Gastrocnemius medialis (tissue), 4 donors: ENCODE data around the gene SRD5A2. TPM values are rescaled to one million over a fixed set of nuclear protein-coding genes. Genes with fewer than 3 reads are reported as not detected.

Source experiments
- ATAC-seq, 2 donors: fragments of 150-250 bp; one replicate each; pipeline ENCODE4 v1.9.1; 2016
- DNase-seq, 2 donors: peaks; one replicate each; pipeline ENCODE4 v3.0.0-alpha.2; 2019
- H3K27ac ChIP-seq, 4 donors: fragments of 200-600 bp; sonication (generic); 1 replicate in 1 of 4; 2 replicates in 3 of 4; pipeline ENCODE4 v1.5.1; 2016 to 2018; ENCODE audit warnings: mild to moderate bottlenecking in 2 of 4, moderate library complexity in 1 of 4
- H3K27me3 ChIP-seq, 3 donors: fragments of 200-600 bp; sonication (generic) in 2 of 3; 1 replicate in 1 of 3; 2 replicates in 2 of 3; pipeline versions ENCODE4 v1.5.1 to v1.6.0; 2016 to 2019; ENCODE audit warnings: mild to moderate bottlenecking in 1 of 3, moderate library complexity in 1 of 3
- H3K36me3 ChIP-seq, 2 donors: fragments of 200-600 bp; sonication (generic) in 1 of 2; one replicate each; pipeline ENCODE4 v1.5.1; 2017 to 2018
- H3K4me1 ChIP-seq, 2 donors: fragments of 200-600 bp; sonication (generic) in 1 of 2; one replicate each; pipeline ENCODE4 v1.5.1; 2016 to 2017; ENCODE audit warnings: mild to moderate bottlenecking in 2 of 2
- H3K4me3 ChIP-seq, 4 donors: fragments of 200-600 bp; sonication (generic) in 3 of 4; 1 replicate in 1 of 4; 2 replicates in 3 of 4; pipeline ENCODE4 v1.5.1; 2016 to 2019; ENCODE audit warnings: mild to moderate bottlenecking in 2 of 4
- H3K9me3 ChIP-seq, 3 donors: fragments of 200-600 bp; sonication (generic) in 2 of 3; 1 replicate in 1 of 3; 2 replicates in 2 of 3; pipeline ENCODE4 v1.5.1; 2016 to 2019
- POLR2A ChIP-seq, 2 donors: fragments of 450-650 bp; IDR thresholded peaks; one replicate each; pipeline ENCODE4 v1.6.1; 2017; ENCODE audit warnings: antibody characterized with exemption in 2 of 2, mild to moderate bottlenecking in 2 of 2, moderate library complexity in 2 of 2
- in situ Hi-C, 4 donors: fragments of 200-750 bp; cut with MboI; loops; one replicate each; pipeline versions ENCODE4 v1.15.0 to v1.8.0; 2017; ENCODE audit warnings: low sequenced_read_pairs in 4 of 4
- intact Hi-C: fragments of 100-400 bp; cut with DNase I; formaldehyde crosslinking; loops from one replicate; pipeline ENCODE4 v1.15.1; 2023; ENCODE audit warnings: low total_unique reads
- total RNA-seq, 4 donors: library from RNA; depleted of rRNA; stranded (reverse); fragments of >200 nt; gene quantifications; one replicate each; pipeline versions ENCODE4 v1.1.0 to v1.2.3, GENCODE V29; 2016
- TF ChIP-seq, protein P1 (sequence below), 5 experiments: fragments of 450-650 bp in 3 of 5; fragments of 200-600 bp in 2 of 5; sonication (generic) in 2 of 5; IDR thresholded peaks in 4 of 5; conservative IDR thresholded peaks in 1 of 5; 1 replicate in 4 of 5; 2 replicates in 1 of 5; pipeline ENCODE4 v1.5.1; 2016 to 2019; ENCODE audit warnings: antibody characterized with exemption in 5 of 5, mild to moderate bottlenecking in 3 of 5, moderate library complexity in 3 of 5

SRD5A2 gene
- total RNA-seq, 4 donors from 2014 or later, result 0.07 to 0.31 (median 0.07) TPM; not detected in 1

GRCh38 chr2:31581124-31581795 lies 522 bp upstream of the SRD5A2 start:
- intact Hi-C loops (no loop called here), in situ Hi-C loops (no loop called here)
- no peak overlapping the region for H3K27ac ChIP-seq
- H3K4me1 ChIP-seq, result no peaks in the 10 kb centered on the region
- TF ChIP-seq POLR2A (IDR thresholded peaks at IDR 0.05), result no peak
- TF ChIP-seq, protein P1, sequence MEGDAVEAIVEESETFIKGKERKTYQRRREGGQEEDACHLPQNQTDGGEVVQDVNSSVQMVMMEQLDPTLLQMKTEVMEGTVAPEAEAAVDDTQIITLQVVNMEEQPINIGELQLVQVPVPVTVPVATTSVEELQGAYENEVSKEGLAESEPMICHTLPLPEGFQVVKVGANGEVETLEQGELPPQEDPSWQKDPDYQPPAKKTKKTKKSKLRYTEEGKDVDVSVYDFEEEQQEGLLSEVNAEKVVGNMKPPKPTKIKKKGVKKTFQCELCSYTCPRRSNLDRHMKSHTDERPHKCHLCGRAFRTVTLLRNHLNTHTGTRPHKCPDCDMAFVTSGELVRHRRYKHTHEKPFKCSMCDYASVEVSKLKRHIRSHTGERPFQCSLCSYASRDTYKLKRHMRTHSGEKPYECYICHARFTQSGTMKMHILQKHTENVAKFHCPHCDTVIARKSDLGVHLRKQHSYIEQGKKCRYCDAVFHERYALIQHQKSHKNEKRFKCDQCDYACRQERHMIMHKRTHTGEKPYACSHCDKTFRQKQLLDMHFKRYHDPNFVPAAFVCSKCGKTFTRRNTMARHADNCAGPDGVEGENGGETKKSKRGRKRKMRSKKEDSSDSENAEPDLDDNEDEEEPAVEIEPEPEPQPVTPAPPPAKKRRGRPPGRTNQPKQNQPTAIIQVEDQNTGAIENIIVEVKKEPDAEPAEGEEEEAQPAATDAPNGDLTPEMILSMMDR (IDR thresholded peaks at IDR 0.05 in 4 of 5, conservative IDR thresholded peaks at IDR 0.05 in 1 of 5), result no peak
- H3K27me3 ChIP-seq, result peaks cover 13 to 24% (median 23%) of the 10 kb centered on the region in 3 donors
- H3K36me3 ChIP-seq, result no peaks in the 10 kb centered on the region
- H3K9me3 ChIP-seq, result no peaks in the 10 kb centered on the region
- no peak overlapping the region for H3K4me3 ChIP-seq
- DNase-seq (no peak), ATAC-seq (no peak)

- H3K27ac ChIP-seq, result no peak overlapping the region
- intact Hi-C loops (no loop called here), in situ Hi-C loops (no loop called here)
- H3K4me3 ChIP-seq, result no peak overlapping the region
- no peaks in the 10 kb centered on the region for H3K9me3 ChIP-seq
- TF ChIP-seq, protein P1 (IDR thresholded peaks at IDR 0.05 in 4 of 5, conservative IDR thresholded peaks at IDR 0.05 in 1 of 5), result no peak
- TF ChIP-seq POLR2A (IDR thresholded peaks at IDR 0.05), result no peak
- DNase-seq (no peak), ATAC-seq (no peak)
- H3K36me3 ChIP-seq, result no peaks in the 10 kb centered on the region
- no peaks in the 10 kb centered on the region for H3K4me1 ChIP-seq
- peaks cover 13 to 24% (median 23%) of the 10 kb centered on the region in 3 donors for H3K27me3 ChIP-seq
These were observed 780 bp downstream of the SRD5A2 start for GRCh38 chr2:31579996-31580320.

DNA sequence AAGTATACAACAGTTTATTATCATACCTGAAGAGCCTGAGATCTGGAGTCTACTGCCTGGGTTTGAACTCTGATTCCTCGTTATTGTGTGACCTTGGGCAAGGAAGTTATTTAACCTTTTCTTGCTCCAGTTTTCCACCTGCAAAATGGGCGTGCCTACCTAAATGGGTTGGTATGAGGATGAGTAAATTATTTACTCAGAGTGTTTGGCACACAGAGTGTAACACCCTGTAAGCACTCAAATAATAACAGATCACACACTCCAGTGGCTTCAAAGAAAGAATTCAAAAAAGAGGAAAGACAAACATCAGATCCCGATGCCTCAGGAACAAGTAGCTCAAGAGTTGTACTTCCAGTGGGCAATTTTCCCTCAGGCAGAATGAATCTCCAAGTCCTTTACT lies 2.4 kb downstream of the SRD5A2 start:
- Histone ChIP-seq H3K36me3 (no peaks in the 10 kb centered on the region), H3K27ac (no peak overlapping the region), H3K9me3 (no peaks in the 10 kb centered on the region), H3K27me3 (peaks cover 13 to 24% (median 23%) of the 10 kb centered on the region in 3 donors), H3K4me1 (no peaks in the 10 kb centered on the region), H3K4me3 (no peak overlapping the region)
- ATAC-seq (no peak), DNase-seq (no peak)
- TF ChIP-seq, protein P1 (IDR thresholded peaks at IDR 0.05 in 4 of 5, conservative IDR thresholded peaks at IDR 0.05 in 1 of 5), result no peak
- TF ChIP-seq POLR2A (IDR thresholded peaks at IDR 0.05), result no peak
- intact Hi-C loops, result no loop called here
- in situ Hi-C loops, result no loop called here

DNA sequence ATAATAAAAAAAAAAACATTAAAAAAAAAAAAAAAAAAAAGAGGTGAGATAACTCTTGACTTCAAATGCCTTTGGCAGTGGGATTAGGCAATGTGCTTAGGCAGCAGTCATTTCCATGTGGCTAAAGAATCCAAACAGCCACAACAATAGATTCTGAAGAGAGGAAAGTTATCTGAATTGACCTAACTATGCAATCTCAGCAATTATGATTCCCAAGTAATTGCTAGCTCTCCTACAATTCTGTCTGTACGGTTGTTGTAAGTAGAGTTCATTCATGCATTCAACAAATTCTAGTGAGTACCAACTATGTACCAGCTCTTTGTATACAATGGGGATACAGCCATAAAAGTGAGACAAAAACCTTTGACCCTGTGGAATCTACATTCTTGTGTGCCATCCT lies 3.6 kb downstream of the SRD5A2 start:
- Histone ChIP-seq H3K27me3 (peaks cover 13 to 24% (median 23%) of the 10 kb centered on the region in 3 donors), H3K4me1 (no peaks in the 10 kb centered on the region), H3K4me3 (no peak overlapping the region), H3K27ac (no peak overlapping the region), H3K9me3 (no peaks in the 10 kb centered on the region), H3K36me3 (no peaks in the 10 kb centered on the region)
- intact Hi-C loops, result no loop called here
- DNase-seq (no peak), ATAC-seq (no peak)
- TF ChIP-seq, protein P1 (IDR thresholded peaks at IDR 0.05 in 4 of 5, conservative IDR thresholded peaks at IDR 0.05 in 1 of 5), result no peak
- no peak for TF ChIP-seq POLR2A (IDR thresholded peaks at IDR 0.05)
- in situ Hi-C loops, result no loop called here
